GM12878 (cell line): ENCODE data around the gene PAN3. TPM values are rescaled to one million over a fixed set of nuclear protein-coding genes. Genes with fewer than 3 reads are reported as not detected.

Experiments used
- ATAC-seq: fragments of 200-7000 bp; cut with Tn5 transposase; 3 replicates; pipeline ENCODE4 v1.9.1; 2020; ENCODE audit warnings: mild to moderate bottlenecking, moderate library complexity
- BruUV-seq: library from RNA; stranded (reverse); fragments of 400-500 nt; replicated peaks from 2 replicates; lab custom pipeline; 2021; lab: Mats Ljungman, UMichigan
- CTCF ChIA-PET: fragments of 300-600 bp; sonication (Branson Sonifier 250); formaldehyde crosslinking; extraction: SDS; loops from one replicate; lab custom pipeline; 2021; ENCODE audit warnings: inconsistent platforms; lab: Yijun Ruan, JAX
- POLR2A ChIA-PET: fragments of 350-600 bp; formaldehyde crosslinking; extraction: SDS; loops from one replicate; lab custom pipeline; 2021; ENCODE audit warnings: inconsistent platforms; lab: Charles Lee
- RAD21 ChIA-PET: fragments of 300-600 bp; sonication (Branson Sonifier 250); formaldehyde crosslinking; loops from one replicate; lab custom pipeline; 2023; ENCODE audit warnings: antibody characterized with exemption; ENCODE audit not compliant: unreplicated experiment; lab: Charles Lee
- SMC1A ChIA-PET: fragments of 300-600 bp; sonication (Branson Sonifier 250); formaldehyde crosslinking; loops from one replicate; lab custom pipeline; 2023; ENCODE audit not compliant: unreplicated experiment, uncharacterized antibody; lab: Charles Lee
- DNase-seq: peaks from one replicate; pipeline ENCODE4 v3.0.0-alpha.2; 2011; ENCODE audit warnings: low read depth, low spot score
- FAIRE-seq: peaks from 3 replicates; lab custom pipeline; 2011; peaks lifted over from hg19 to GRCh38; lab: Jason Lieb, UNC
- H2AFZ ChIP-seq: 2 replicates; pipeline ENCODE4 v1.6.0; 2011; ENCODE audit warnings: low read depth, low read length, control low read depth; ENCODE audit not compliant: control insufficient read depth
- H3K27ac ChIP-seq: 2 replicates; pipeline ENCODE4 v1.5.1; 2011; ENCODE audit warnings: control low read depth; ENCODE audit not compliant: control insufficient read depth, insufficient read depth
- H3K27me3 ChIP-seq, 2 experiments: replicated peaks in 1 of 2; 2 replicates each; pipeline versions ENCODE4 v1.6.0 to v1.6.1; 2011; ENCODE audit warnings: low read length in 1 of 2; ENCODE audit not compliant: control insufficient read depth in 2 of 2, insufficient read depth in 2 of 2
- H3K36me3 ChIP-seq, 2 experiments: 2 replicates each; pipeline ENCODE4 v1.5.1; 2011; ENCODE audit warnings: low read length in 1 of 2; ENCODE audit not compliant: control insufficient read depth in 2 of 2, insufficient read depth in 2 of 2
- H3K4me1 ChIP-seq: 2 replicates; pipeline ENCODE4 v1.6.1; 2011; ENCODE audit warnings: mild to moderate bottlenecking, low read length, moderate library complexity, mixed read lengths; ENCODE audit not compliant: control insufficient read depth, insufficient read depth
- H3K4me2 ChIP-seq: 2 replicates; pipeline ENCODE4 v1.6.0; 2011; ENCODE audit warnings: control low read depth; ENCODE audit not compliant: control insufficient read depth, insufficient read depth
- H3K4me3 ChIP-seq: fragments of 200-600 bp; sonication (generic); 2 replicates; pipeline ENCODE4 v1.5.1; 2016
- H3K79me2 ChIP-seq: 2 replicates; pipeline ENCODE4 v1.6.0; 2011; ENCODE audit warnings: low read length; ENCODE audit not compliant: control insufficient read depth, insufficient read depth
- H3K9ac ChIP-seq: 2 replicates; pipeline ENCODE4 v1.8.0; 2011; ENCODE audit warnings: low read length, control low read depth, mixed read lengths; ENCODE audit not compliant: control insufficient read depth, insufficient read depth
- H3K9me3 ChIP-seq: replicated peaks from 3 replicates; pipeline ENCODE4 v1.5.1; 2011; ENCODE audit warnings: mild to moderate bottlenecking, low read length; ENCODE audit not compliant: control insufficient read depth, insufficient read depth
- H4K20me1 ChIP-seq: 2 replicates; pipeline ENCODE4 v1.6.0; 2011; ENCODE audit not compliant: control insufficient read depth, insufficient read depth
- ASH2L ChIP-seq: fragments of 300-600, 200-600 bp; sonication (generic); IDR thresholded peaks from 2 replicates; pipeline ENCODE4 v1.6.1; 2017; ENCODE audit warnings: low read depth, mild to moderate bottlenecking, borderline replicate concordance
- BHLHE40 ChIP-seq, 2 experiments: fragments of 450-650 bp in 1 of 2; IDR thresholded peaks; 2 replicates each; pipeline ENCODE4 v1.6.1; 2011 to 2017; ENCODE audit warnings: low read depth in 2 of 2, borderline replicate concordance in 1 of 2, improper control_type of control experiment in 1 of 2, low read length in 1 of 2, mild to moderate bottlenecking in 1 of 2
- ETV6 ChIP-seq, 2 experiments: fragments of 450-650 bp in 1 of 2; IDR thresholded peaks in 1 of 2; conservative IDR thresholded peaks in 1 of 2; 2 replicates each; pipeline ENCODE4 v1.6.1; 2014; ENCODE audit warnings: antibody characterized with exemption in 1 of 2, borderline replicate concordance in 1 of 2, low read depth in 1 of 2, mild to moderate bottlenecking in 1 of 2, moderate library complexity in 1 of 2
- FOS ChIP-seq: IDR thresholded peaks from 3 replicates; pipeline ENCODE4 v1.6.1; 2011; ENCODE audit warnings: borderline replicate concordance; ENCODE audit not compliant: insufficient read length; ENCODE audit errors: extremely low read depth
- GABPA ChIP-seq: IDR thresholded peaks from 2 replicates; pipeline ENCODE4 v1.6.1; 2014; ENCODE audit warnings: antibody characterized with exemption, low read depth, mild to moderate bottlenecking, inconsistent platforms
- GATAD2B ChIP-seq: fragments of 450-650 bp; conservative IDR thresholded peaks from 2 replicates; pipeline ENCODE4 v1.6.1; 2017; ENCODE audit warnings: low read depth, mild to moderate bottlenecking, moderate library complexity
- HSF1 ChIP-seq: fragments of 150-350 bp; IDR thresholded peaks from 2 replicates; pipeline ENCODE4 v1.6.1; 2014; ENCODE audit warnings: mild to moderate bottlenecking, low read depth, low read length
- IRF4 ChIP-seq: IDR thresholded peaks from 2 replicates; pipeline ENCODE4 v1.6.1; 2011; ENCODE audit warnings: low read depth, low read length
- LARP7 ChIP-seq: fragments of 450-650 bp; IDR thresholded peaks from 2 replicates; pipeline ENCODE4 v1.6.1; 2017; ENCODE audit warnings: mild to moderate bottlenecking
- MAX ChIP-seq: IDR thresholded peaks from 2 replicates; pipeline ENCODE4 v1.6.1; 2012; ENCODE audit warnings: low read depth, low read length, improper control_type of control experiment
- NR2F1 ChIP-seq: fragments of 450-650 bp; conservative IDR thresholded peaks from 2 replicates; pipeline ENCODE4 v1.6.1; 2017; ENCODE audit warnings: mild to moderate bottlenecking
- POU2F2 ChIP-seq: IDR thresholded peaks from 3 replicates; pipeline ENCODE4 v1.6.1; 2011; ENCODE audit warnings: low read depth, mild to moderate bottlenecking, low read length, borderline replicate concordance
- SP1 ChIP-seq: IDR thresholded peaks from one replicate; pipeline ENCODE4 v1.6.1; 2011; ENCODE audit warnings: low read depth, low read length
- SUZ12 ChIP-seq: fragments of 200-600 bp; sonication (generic); IDR thresholded peaks from one replicate; pipeline ENCODE4 v1.6.1; 2018; ENCODE audit warnings: antibody characterized with exemption, mild to moderate bottlenecking; ENCODE audit not compliant: unreplicated experiment
- USF2 ChIP-seq: IDR thresholded peaks from 2 replicates; pipeline ENCODE4 v1.6.1; 2011; ENCODE audit warnings: low read depth, low read length, improper control_type of control experiment, borderline replicate concordance
- ZBED1 ChIP-seq: IDR thresholded peaks from 2 replicates; pipeline ENCODE4 v1.6.1; 2016; ENCODE audit warnings: borderline replicate concordance
- WGBS: methylation state at CpG from one replicate; pipeline ENCODE4 v1.1.6; 2016; ENCODE audit warnings: low lambda C conversion rate; ENCODE audit not compliant: insufficient replicate concordance, insufficient coverage; ENCODE audit errors: missing lambda C conversion rate; 5-methylcytosine and 5-hydroxymethylcytosine counted together
- in situ Hi-C: fragments of 300-500 bp; cut with MboI; formaldehyde crosslinking; loops from 9 replicates; pipeline ENCODE4 v1.14.3; 2018; ENCODE audit warnings: mixed read lengths
- intact Hi-C: fragments of 100-400 bp; cut with micrococcal nuclease; formaldehyde crosslinking; loops from one replicate; pipeline ENCODE4 v1.14.2; 2022; ENCODE audit not compliant: unreplicated experiment
- polyA plus RNA-seq, 11 experiments: library from polyadenylated mRNA; depleted of rRNA in 4 of 11; unstranded in 6 of 11; stranded (reverse) in 5 of 11; fragments of >200 nt; fragmentation: Nextera tagmentation in 4 of 11; fragmentation: Illumina TruSeq in 1 of 11; extraction: Ambion mirVana in 4 of 11; extraction: Trizol in 1 of 11; gene quantifications; 1 replicate in 1 of 11; 2 replicates in 10 of 11; pipeline versions ENCODE4 v1.2.1 to v1.2.3, GENCODE V29; 2011 to 2016; ENCODE audit warnings: inconsistent platforms in 2 of 11, missing spikeins in 2 of 11, low read depth in 1 of 11
- total RNA-seq, 4 experiments: library from RNA; depleted of rRNA in 3 of 4; stranded (reverse); fragments of >200 nt in 3 of 4; fragmentation: Illumina TruSeq in 1 of 4; extraction: Trizol in 1 of 4; gene quantifications; 2 replicates each; pipeline versions ENCODE4 v1.2.1 to v1.2.3, GENCODE V29; 2013 to 2021

PAN3 gene
- total and polyA plus RNA-seq, 10 of the 15 experiments (the other 5 are each of a cell fraction or from before 2014, with no cell fraction given), result 13.0 to 33.3 (median 19.9) TPM

- H4K20me1 ChIP-seq, result no peaks in the 10 kb centered on the region
- H3K4me2 ChIP-seq, result no peak overlapping the region
- no peaks in the 10 kb centered on the region for H3K79me2 ChIP-seq
- no peaks in the 10 kb centered on the region for H3K27me3 ChIP-seq
- no peak overlapping the region for H3K4me3 ChIP-seq
- in situ Hi-C loops (loop anchor here (5.0 to 25.0 kb wide), 3 partner anchors 315 to 1040 kb away; no protein-coding TSS in a partner anchor), intact Hi-C loops (loop anchor here (5.0 to 10.0 kb wide), 3 partner anchors 110 to 335 kb away; partner anchors contain the start of gene POMP)
- POLR2A ChIA-PET, result interaction anchor here (0.6 kb wide), 1 partner anchor 26 kb away, joined by 5 read pairs; no protein-coding TSS in a partner anchor
- H3K9ac ChIP-seq, result no peak overlapping the region
- ATAC-seq (no peak), DNase-seq (no peak), FAIRE-seq (no peak)
- no peaks in the 10 kb centered on the region for H3K36me3 ChIP-seq
- RAD21 ChIA-PET, result interaction anchor here (0.8 to 1.2 kb wide), 3 partner anchors 246 to 474 kb away, joined by 3 to 5 read pairs (median 4); no protein-coding TSS in a partner anchor
- BruUV-seq, result no TSS peak
- WGBS, result 86% methylated on average over 11 of the region's 11 CpGs
- SMC1A ChIA-PET, result interaction anchor here (0.8 to 4.7 kb wide), 6 partner anchors 13 to 476 kb away, joined by 3 to 57 read pairs (median 4); no protein-coding TSS in a partner anchor
- H2AFZ ChIP-seq, result no peak overlapping the region
- no peak overlapping the region for H3K27ac ChIP-seq
- H3K4me1 ChIP-seq, result no peaks in the 10 kb centered on the region
- no peaks in the 10 kb centered on the region for H3K9me3 ChIP-seq
- CTCF ChIA-PET, result interaction anchor here (1.0 to 4.7 kb wide), 6 partner anchors 100 to 473 kb away, joined by 3 to 63 read pairs (median 4); no protein-coding TSS in a partner anchor
- TF ChIP-seq GABPA, result no peak
- TF ChIP-seq FOS, result no peak
- no peak for TF ChIP-seq ZBED1
- TF ChIP-seq NR2F1, result no peak
- TF ChIP-seq HSF1, result no peak
- no peak for TF ChIP-seq ETV6 (conservative IDR thresholded peaks at IDR 0.05 in 1 of 2, IDR thresholded peaks at IDR 0.05 in 1 of 2; ENCODE audit: borderline replicate concordance in 1 of 2, low read depth in 1 of 2)
- no peak for TF ChIP-seq SUZ12
- no peak for TF ChIP-seq ASH2L
- no peak for TF ChIP-seq SP1
- no peak for TF ChIP-seq MAX
- no peak for TF ChIP-seq GATAD2B
- TF ChIP-seq IRF4, result no peak
- no peak for TF ChIP-seq POU2F2
- TF ChIP-seq BHLHE40 (IDR thresholded peaks at IDR 0.05; ENCODE audit: borderline replicate concordance in 1 of 2, low read depth in 2 of 2, low read length in 1 of 2), result no peak
- TF ChIP-seq USF2, result no peak
- no peak for TF ChIP-seq LARP7
Observed at GRCh38 chr13:28322256-28322905, 184.0 kb downstream of the PAN3 start.
